ENCODE data around the gene DCBLD2.

DCBLD2 gene

GRCh38 chr3:98827221-98827920 is 74.1 kb downstream of the DCBLD2 start:
- no peak for DNase-seq

- DNase-seq: no peak
Measured at GRCh38 chr3:98826126-98826525, 75.4 kb downstream of the DCBLD2 start.

GRCh38 chr3:98824256-98824655 is 77.2 kb downstream of the DCBLD2 start:
- peak; percentile 24 for DNase-seq

- DNase-seq: no peak
Measured at GRCh38 chr3:98823791-98824190, 77.7 kb downstream of the DCBLD2 start.

- no peak for DNase-seq
Measured at GRCh38 chr3:98821063-98821462, 80.4 kb downstream of the DCBLD2 start.

- DNase-seq: peak; percentile 83
Measured at GRCh38 chr3:98817547-98818041, 83.9 kb downstream of the DCBLD2 start.

- no peak for DNase-seq
Measured at GRCh38 chr3:98814817-98815420, 86.6 kb downstream of the DCBLD2 start.

- peak; percentile 74 for DNase-seq
Measured at GRCh38 chr3:98812851-98813374, 88.6 kb downstream of the DCBLD2 start.

GRCh38 chr3:98811048-98811447 is 90.4 kb downstream of the DCBLD2 start:
- DNase-seq: peak; percentile 43

- DNase-seq: no peak
Measured at GRCh38 chr3:98809557-98809956, 91.9 kb downstream of the DCBLD2 start.

- no peak for DNase-seq
Measured at GRCh38 chr3:98808071-98808470, 93.4 kb downstream of the DCBLD2 start.

GRCh38 chr3:98807561-98807960 is 93.9 kb downstream of the DCBLD2 start:
- no peak for DNase-seq

GRCh38 chr3:98807011-98807410 is 94.5 kb downstream of the DCBLD2 start:
- DNase-seq: no peak

- no peak for DNase-seq
Measured at GRCh38 chr3:98806521-98806920, 95.0 kb downstream of the DCBLD2 start.

- no peak for DNase-seq
Measured at GRCh38 chr3:98805571-98805970, 95.9 kb downstream of the DCBLD2 start.

GRCh38 chr3:98801043-98801747 is 100.3 kb downstream of the DCBLD2 start:
- DNase-seq: no peak

- no peak for DNase-seq
Measured at GRCh38 chr3:98800401-98800800, 101.1 kb downstream of the DCBLD2 start.

- no peak for DNase-seq
Measured at GRCh38 chr3:98799479-98799878, 102.0 kb downstream of the DCBLD2 start.

GRCh38 chr3:98798820-98799219 is 102.7 kb downstream of the DCBLD2 start:
- no peak for DNase-seq

GRCh38 chr3:98797905-98798304 is 103.6 kb downstream of the DCBLD2 start:
- DNase-seq: no peak

GRCh38 chr3:98796334-98796733 is 105.2 kb downstream of the DCBLD2 start:
- DNase-seq: no peak

GRCh38 chr3:98793971-98794370 is 107.5 kb downstream of the DCBLD2 start:
- DNase-seq: no peak

Data from hematopoietic multipotent progenitor cell treated with erythropoietin and hydrocortisone succinate and interleukin-3 and kit ligand, for 4 days (in vitro differentiated cells).